ENCODE results near the gene HDGFL1.

GRCh38 chr6:22621028-22621427 lies 51.7 kb downstream of the HDGFL1 start:
- no peak for TF ChIP-seq EZH2 (IDR thresholded peaks at IDR 0.05; ENCODE audit: low read length, unreplicated experiment)
- TF ChIP-seq, protein P1, sequence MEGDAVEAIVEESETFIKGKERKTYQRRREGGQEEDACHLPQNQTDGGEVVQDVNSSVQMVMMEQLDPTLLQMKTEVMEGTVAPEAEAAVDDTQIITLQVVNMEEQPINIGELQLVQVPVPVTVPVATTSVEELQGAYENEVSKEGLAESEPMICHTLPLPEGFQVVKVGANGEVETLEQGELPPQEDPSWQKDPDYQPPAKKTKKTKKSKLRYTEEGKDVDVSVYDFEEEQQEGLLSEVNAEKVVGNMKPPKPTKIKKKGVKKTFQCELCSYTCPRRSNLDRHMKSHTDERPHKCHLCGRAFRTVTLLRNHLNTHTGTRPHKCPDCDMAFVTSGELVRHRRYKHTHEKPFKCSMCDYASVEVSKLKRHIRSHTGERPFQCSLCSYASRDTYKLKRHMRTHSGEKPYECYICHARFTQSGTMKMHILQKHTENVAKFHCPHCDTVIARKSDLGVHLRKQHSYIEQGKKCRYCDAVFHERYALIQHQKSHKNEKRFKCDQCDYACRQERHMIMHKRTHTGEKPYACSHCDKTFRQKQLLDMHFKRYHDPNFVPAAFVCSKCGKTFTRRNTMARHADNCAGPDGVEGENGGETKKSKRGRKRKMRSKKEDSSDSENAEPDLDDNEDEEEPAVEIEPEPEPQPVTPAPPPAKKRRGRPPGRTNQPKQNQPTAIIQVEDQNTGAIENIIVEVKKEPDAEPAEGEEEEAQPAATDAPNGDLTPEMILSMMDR (conservative IDR thresholded peaks at IDR 0.05; ENCODE audit: low read depth, low read length), result no peak
- no peak for TF ChIP-seq EZH2phosphoT487 (IDR thresholded peaks at IDR 0.05; ENCODE audit: borderline replicate concordance, low read length)
